A172 (cell line): ENCODE results near the gene KIF1A. TPM values are rescaled to one million over a fixed set of nuclear protein-coding genes. Genes with fewer than 3 reads are reported as not detected.

Experiments
- total RNA-seq: library from RNA; depleted of rRNA; stranded (reverse); fragments of >200 nt; shearing (Covaris generic); gene quantifications from 2 replicates; pipeline ENCODE4 v1.2.3, GENCODE V29; 2014; rRNA removed

Gene KIF1A
- total RNA-seq, 1 experiment from 2014 or later = 6.4 TPM

Other genes with a start within 250 kb of the KIF1A start
- gene CAPN10, start 233.5 kb downstream of the KIF1A start, total RNA-seq = 15.4 and 22.2 TPM in 2 replicates
- gene GPR35, start 194.7 kb downstream of the KIF1A start, total RNA-seq = 0.17 and 2.7 TPM in 2 replicates
- not detected in 2 replicates for gene AQP12B, start 137.3 kb downstream of the KIF1A start, total RNA-seq
- gene AQP12A, start 128.4 kb downstream of the KIF1A start, total RNA-seq = not detected in 2 replicates
- gene AGXT, start 48.6 kb upstream of the KIF1A start, total RNA-seq = 0.07 TPM in 1 of 2 replicates, not detected in the other
- gene MAB21L4, start 75.9 kb upstream of the KIF1A start, total RNA-seq = 0.22 TPM in 1 of 2 replicates, not detected in the other
- gene CROCC2, start 86.1 kb upstream of the KIF1A start, total RNA-seq = 0.02 TPM in 1 of 2 replicates, not detected in the other
- 2.5 and 5.2 TPM in 2 replicates for gene SNED1, start 178.4 kb upstream of the KIF1A start, total RNA-seq